C4-2B (cell line): Measurements from ENCODE around the gene UBR4.

ENCODE experiments used
- CTCF ChIP-seq: fragments of 450-650 bp; conservative IDR thresholded peaks from 2 replicates; pipeline ENCODE4 v1.5.1; 2017; ENCODE audit warnings: mild to moderate bottlenecking
- ZFX ChIP-seq: fragments of 450-650 bp; IDR thresholded peaks from 2 replicates; pipeline ENCODE4 v1.6.1; 2017

GRCh38 chr1:19193004-19193403 is 17.1 kb downstream of the UBR4 start:
- no peak for TF ChIP-seq CTCF
- no peak for TF ChIP-seq ZFX
